GM19238 (cell line): ENCODE data around the gene NCOA7.

Experiments
- DNase-seq: peaks from one replicate; pipeline ENCODE4 v3.0.0; 2011; ENCODE audit warnings: low spot score; ENCODE audit not compliant: insufficient read length

NCOA7 gene, protein sequence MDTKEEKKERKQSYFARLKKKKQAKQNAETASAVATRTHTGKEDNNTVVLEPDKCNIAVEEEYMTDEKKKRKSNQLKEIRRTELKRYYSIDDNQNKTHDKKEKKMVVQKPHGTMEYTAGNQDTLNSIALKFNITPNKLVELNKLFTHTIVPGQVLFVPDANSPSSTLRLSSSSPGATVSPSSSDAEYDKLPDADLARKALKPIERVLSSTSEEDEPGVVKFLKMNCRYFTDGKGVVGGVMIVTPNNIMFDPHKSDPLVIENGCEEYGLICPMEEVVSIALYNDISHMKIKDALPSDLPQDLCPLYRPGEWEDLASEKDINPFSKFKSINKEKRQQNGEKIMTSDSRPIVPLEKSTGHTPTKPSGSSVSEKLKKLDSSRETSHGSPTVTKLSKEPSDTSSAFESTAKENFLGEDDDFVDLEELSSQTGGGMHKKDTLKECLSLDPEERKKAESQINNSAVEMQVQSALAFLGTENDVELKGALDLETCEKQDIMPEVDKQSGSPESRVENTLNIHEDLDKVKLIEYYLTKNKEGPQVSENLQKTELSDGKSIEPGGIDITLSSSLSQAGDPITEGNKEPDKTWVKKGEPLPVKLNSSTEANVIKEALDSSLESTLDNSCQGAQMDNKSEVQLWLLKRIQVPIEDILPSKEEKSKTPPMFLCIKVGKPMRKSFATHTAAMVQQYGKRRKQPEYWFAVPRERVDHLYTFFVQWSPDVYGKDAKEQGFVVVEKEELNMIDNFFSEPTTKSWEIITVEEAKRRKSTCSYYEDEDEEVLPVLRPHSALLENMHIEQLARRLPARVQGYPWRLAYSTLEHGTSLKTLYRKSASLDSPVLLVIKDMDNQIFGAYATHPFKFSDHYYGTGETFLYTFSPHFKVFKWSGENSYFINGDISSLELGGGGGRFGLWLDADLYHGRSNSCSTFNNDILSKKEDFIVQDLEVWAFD

DNA sequence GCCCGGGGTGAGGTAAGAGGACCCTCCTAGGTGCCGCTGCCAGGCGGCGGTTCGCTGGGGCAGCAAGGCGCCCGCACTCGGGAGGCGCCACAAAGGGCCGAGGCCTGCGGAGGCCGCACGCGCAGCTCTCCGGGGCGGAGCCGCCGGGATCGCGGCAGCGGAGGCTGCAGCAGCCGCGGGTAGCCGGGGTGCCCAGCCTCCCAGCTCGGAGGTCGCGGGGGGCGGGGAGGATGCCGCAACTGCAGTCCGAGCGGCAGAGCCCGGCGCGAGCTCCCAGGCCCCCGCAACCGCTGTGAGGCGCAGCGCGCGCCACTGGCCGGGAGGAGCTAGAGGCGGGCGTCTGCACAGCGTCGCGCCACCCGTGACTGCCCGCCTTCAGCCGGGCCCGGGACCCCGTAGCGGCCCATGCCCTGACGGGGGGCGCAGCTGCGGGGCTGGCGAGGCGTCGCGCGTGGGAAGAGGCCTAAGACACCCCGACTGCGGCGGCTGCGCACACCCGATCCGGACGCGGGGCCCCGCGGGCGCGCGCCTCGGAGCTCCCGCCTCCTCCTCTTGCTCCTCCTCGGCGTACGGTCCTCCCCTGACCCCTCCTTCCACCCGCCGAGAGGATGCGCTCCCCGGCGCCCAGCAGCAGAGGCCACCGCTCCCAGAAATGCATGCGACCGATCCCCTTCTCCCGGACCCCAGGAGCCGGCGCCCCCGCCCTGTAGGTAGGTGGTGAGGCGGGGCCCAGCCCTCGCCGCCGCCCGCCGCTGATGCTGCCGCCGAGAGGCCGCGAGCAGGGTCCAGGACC lies at the start of gene NCOA7:
NCOA7 (plus strand) TSS at position 603 of the 793 bp plus-strand sequence. CDS start 24,395 bp downstream, outside the sequence.
- peak; percentile 67 for DNase-seq

GRCh38 chr6:125741336-125741735 lies 49.4 kb upstream of the NCOA7 start:
- DNase-seq = no peak

- DNase-seq = no peak
Observed at GRCh38 chr6:125742024-125742423, 48.7 kb upstream of the NCOA7 start.

DNA sequence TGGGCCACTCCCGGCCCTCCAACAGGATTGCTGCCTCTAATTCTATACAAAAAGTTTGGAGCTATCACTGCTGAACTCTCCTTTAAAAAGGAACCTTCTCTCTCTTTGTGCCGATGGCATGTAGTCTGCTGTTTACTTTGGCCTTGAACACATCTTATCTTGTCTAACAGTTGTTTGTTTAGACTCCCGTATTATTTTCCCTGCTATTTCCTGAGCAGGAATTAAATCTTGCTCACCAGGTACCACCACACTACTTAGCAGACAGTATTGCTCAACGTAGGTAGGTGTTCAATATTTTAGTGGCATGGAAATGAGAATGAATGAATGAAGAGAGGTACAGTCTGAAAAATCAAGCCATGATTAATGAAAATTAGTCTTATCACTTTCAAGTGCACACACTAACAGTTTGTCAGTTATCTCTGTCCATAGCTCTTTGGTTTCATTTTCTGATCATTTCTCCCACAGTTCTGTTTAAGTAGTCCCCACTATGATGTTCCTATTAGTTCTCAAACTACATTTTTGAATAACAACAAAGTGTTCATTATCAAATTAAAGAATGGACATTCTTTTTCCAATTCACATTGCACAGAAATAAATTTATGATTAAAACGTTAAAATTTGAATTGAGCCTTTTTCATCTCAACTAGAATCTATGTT lies 48.2 kb upstream of the NCOA7 start:
- DNase-seq = no peak

DNA sequence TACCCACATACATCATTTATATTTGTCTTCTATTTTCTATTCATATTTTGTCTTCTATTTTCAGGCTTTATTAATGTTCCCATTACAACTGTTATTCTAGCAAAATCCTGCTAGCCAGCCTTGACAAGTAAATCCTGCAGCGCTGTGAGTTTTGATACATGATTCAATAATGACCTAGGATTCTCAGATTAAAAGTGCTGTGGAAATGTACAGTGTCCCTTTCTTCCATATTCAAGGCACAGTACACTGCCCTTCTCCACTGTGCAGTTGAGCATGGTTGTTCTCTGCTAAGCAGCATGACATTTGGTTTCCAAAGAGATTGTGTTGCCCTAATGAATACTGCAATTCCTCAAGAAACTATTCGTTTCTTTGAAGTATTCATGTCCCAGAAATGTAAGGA lies 47.2 kb upstream of the NCOA7 start:
- DNase-seq = no peak

- no peak for DNase-seq
Observed at GRCh38 chr6:125745281-125746018, 45.3 kb upstream of the NCOA7 start.

DNA sequence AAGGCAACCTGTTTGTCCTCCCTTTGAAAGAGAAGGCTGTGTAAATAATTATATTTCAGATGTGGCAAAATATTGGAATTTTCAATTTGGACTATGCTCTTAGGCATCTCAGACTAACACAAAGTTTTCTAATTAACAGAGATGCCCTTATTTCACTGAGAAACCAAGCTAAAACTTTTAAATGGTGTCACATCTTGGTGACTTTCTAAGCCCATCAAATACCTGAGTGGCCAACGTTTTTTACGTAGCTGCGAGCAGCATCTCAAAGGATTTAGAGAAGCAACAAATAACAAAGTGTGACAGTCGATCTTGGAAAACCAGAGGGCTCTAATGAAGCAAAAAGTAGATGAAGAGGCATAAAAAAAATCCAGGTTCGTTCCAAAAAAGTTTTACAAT lies 44.7 kb upstream of the NCOA7 start:
- no peak for DNase-seq

GRCh38 chr6:125746731-125747588 lies 43.8 kb upstream of the NCOA7 start:
- DNase-seq = peak; percentile 41

DNA sequence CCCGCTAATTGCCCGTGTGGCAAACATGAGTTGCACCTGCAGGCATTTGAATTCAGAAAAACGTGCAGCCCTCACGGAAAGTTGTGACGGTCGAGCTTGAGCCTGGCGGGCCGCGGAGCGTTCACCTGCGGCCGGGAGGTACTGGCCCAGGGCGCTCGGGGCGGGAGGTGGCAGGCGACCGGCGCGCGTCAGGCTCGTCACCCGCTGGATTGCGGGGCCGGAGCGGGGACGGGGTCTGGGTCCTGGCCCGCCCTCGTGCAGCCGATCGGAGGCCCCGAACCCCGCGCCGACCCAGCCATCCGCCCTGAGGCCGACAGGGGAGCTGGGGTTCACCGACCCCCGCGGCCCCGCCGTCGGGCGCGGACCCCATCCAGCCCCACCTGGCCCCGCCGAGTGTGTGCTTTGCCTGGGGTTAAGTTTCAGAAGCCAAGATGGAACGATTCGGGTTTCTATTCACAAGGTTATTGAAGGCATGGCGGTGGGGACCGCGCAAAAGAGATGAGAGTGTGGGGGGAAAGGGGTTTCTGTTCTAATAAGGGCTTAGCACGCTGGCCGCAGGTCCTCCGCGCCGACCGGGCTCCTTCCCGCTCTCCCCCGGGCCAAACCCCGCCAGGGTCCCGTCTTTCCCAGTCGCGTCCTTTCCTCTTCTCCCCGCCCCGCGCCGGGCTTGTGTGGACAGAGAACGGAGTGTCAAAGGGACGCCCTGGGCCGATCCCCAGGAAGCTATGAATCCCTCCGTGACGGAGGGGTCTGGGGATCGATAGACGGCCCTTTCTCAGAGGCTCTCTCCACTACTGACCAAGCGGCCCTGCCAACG lies 43.0 kb upstream of the NCOA7 start:
- DNase-seq = no peak

- no peak for DNase-seq
Observed at GRCh38 chr6:125748406-125749172, 42.2 kb upstream of the NCOA7 start.

- peak; percentile 92 for DNase-seq
Observed at GRCh38 chr6:125749173-125749864, 41.4 kb upstream of the NCOA7 start, which contains the start of gene HEY2. TSS of gene HEY2 (plus strand) at chr6:125749632. CDS start at chr6:125749777, 145 bp downstream.

DNA sequence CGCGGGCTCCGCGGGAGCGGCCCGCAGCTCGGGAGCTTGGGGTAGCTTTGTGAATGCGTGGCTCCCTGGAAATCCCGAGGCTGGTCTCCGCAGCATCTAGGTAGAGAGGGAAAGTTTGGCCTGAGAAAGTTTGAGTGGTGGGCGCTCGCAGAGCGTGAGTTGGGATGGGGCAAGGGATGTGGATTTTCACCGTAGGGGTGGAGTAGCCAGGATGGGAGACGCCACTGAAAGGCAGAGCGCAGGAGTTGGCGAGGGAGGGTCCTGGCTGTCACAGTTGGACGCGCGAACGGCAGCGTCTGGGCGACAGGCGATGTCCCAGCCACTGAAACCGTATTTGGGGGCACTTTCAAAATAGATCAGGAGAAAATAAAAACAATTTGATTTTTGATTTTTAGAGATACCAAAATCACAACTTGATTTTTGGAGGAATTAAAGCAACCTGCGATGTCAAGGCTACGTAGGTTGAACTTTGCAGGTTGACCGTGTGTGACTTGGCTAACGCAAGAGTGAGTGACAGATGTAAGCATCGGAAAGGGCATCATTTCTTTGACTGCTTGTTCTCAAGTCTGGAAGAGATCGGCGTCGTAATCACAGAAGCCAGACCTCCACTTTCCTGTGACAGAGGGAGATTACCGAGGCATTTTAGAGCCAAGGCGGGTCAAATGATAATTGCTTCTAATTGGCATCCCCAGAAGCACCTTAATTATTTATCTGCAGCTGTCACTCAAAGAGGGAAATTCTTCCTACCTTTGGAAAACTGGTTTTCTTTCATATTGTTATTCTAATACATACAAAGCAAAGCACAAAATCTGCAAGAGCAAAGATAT lies 40.7 kb upstream of the NCOA7 start:
- DNase-seq = no peak

GRCh38 chr6:125750692-125751333 lies 39.9 kb upstream of the NCOA7 start:
- no peak for DNase-seq

DNA sequence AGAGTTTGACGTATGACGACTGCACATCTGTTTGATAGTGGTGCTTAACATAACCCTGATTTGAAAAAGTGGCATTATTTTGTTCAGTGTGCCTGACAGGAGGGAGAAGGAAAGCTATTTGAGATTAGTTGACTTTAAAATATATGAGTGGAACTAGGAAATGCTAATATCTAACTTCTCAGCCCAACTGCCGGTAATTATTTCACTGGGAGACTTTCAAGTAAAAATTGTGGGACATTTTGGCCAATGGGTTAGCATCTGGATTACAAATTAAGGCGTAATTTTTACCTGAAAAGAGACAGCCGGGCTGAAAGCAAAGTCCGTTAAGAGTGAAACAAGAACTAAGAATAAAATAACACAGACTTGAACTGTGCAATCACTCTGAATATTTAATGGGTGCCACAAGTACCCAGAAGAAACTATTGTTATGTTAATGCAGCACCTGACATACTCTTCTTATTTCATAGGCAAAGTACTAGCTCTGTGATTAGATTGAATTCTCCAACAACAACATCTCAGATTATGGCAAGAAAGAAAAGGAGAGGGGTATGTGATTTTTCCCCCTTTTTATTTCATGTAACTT lies 39.3 kb upstream of the NCOA7 start:
- DNase-seq = no peak

- DNase-seq = no peak
Observed at GRCh38 chr6:125752773-125753172, 38.0 kb upstream of the NCOA7 start.
